Adrenal gland (tissue), 12 donors: ENCODE measurements around the gene PTCH1. TPM values are rescaled to one million over a fixed set of nuclear protein-coding genes. Genes with fewer than 3 reads are reported as not detected.

Experiments
- DNase-seq, 7 donors: peaks; one replicate each; pipeline ENCODE4 v3.0.0-alpha.2; 2019 to 2020
- H3K27ac ChIP-seq, 5 donors: fragments of 200-600 bp; sonication (generic) in 4 of 5; 1 replicate in 3 of 5; 2 replicates in 2 of 5; pipeline versions ENCODE4 v1.5.1 to v1.8.0; 2016 to 2020; ENCODE audit warnings: mild to moderate bottlenecking in 1 of 5
- H3K27me3 ChIP-seq: fragments of 200-600 bp; 2 replicates; pipeline ENCODE4 v1.8.0; 2021
- H3K36me3 ChIP-seq, 2 donors: fragments of 200-600 bp; replicated peaks in 1 of 2; 1 replicate in 1 of 2; 2 replicates in 1 of 2; pipeline versions ENCODE4 v1.5.1 to v1.8.0; 2018 to 2022
- H3K4me1 ChIP-seq, 2 donors: fragments of 200-600 bp; replicated peaks in 1 of 2; 1 replicate in 1 of 2; 2 replicates in 1 of 2; pipeline versions ENCODE4 v1.5.1 to v1.8.0; 2018 to 2021
- H3K4me3 ChIP-seq, 4 donors: fragments of 200-600 bp; sonication (generic) in 3 of 4; one replicate each; pipeline ENCODE4 v1.5.1; 2016 to 2018
- H3K9me3 ChIP-seq, 3 donors: fragments of 200-600 bp; sonication (generic) in 1 of 3; replicated peaks in 1 of 3; 1 replicate in 2 of 3; 2 replicates in 1 of 3; pipeline versions ENCODE4 v1.5.1 to v1.8.0; 2016 to 2021
- CTCF ChIP-seq, 6 experiments: fragments of 450-650 bp in 4 of 6; fragments of 200-600 bp in 2 of 6; sonication (generic) in 1 of 6; IDR thresholded peaks; 1 replicate in 5 of 6; 2 replicates in 1 of 6; pipeline versions ENCODE4 v1.5.1 to v1.8.0; 2016 to 2021; ENCODE audit warnings: antibody characterized with exemption in 6 of 6, mild to moderate bottlenecking in 2 of 6, moderate library complexity in 1 of 6
- POLR2A ChIP-seq, 2 donors: fragments of 450-650 bp; IDR thresholded peaks; one replicate each; pipeline ENCODE4 v1.6.1; 2017; ENCODE audit warnings: antibody characterized with exemption in 2 of 2, mild to moderate bottlenecking in 2 of 2, moderate library complexity in 1 of 2
- WGBS, 4 donors: extraction: QIAGEN DNeasy Blood & Tissue Kit in 2 of 4; methylation state at CpG; one replicate each; pipeline versions ENCODE4 v1.1.5 to v1.1.7; 2013 to 2017; 5-methylcytosine and 5-hydroxymethylcytosine counted together
- intact Hi-C, 2 donors: fragments of 100-400 bp; cut with DNase I; formaldehyde crosslinking; loops; one replicate each; pipeline versions ENCODE4 v1.14.1 to v1.15.0; 2022 to 2023
- polyA plus RNA-seq, 3 donors: library from polyadenylated mRNA; stranded (reverse); fragments of 200-250 nt in 2 of 3; fragments of 350-450 nt in 1 of 3; fragmentation: Illumina TruSeq in 1 of 3; extraction: RNeasy Lipid Tissue Mini Kit (QIAGEN cat#74804) in 1 of 3; gene quantifications; one replicate each; pipeline ENCODE4 v1.2.3, GENCODE V29; 2013 to 2014
- total RNA-seq, 9 donors: library from RNA; depleted of rRNA in 4 of 9; stranded (reverse); fragments of >200 nt in 4 of 9; fragments of 120-200 nt in 1 of 9; fragmentation: NEBNext Ultra II Directional in 1 of 9; extraction: Animal tissue kit (Norgen Biotek cat#: 25700) in 1 of 9; gene quantifications; one replicate each; pipeline versions ENCODE4 v1.1.0 to v1.2.4, GENCODE V29; 2013 to 2023
- donor health status: healthy with polysubstance abuse.
- donor health status: Bipolar disorder and iron deficiency.
- donor health status: DM: yes; HTN: yes; CAD: no.
- donor health status: DM: no; HTN: no; CAD: no.
- donor health status: DM: no; HTN: no; CAD: no.
- donor health status: DM: yes; HTN: yes; CAD: no.

PTCH1 gene
- total and polyA plus RNA-seq, 12 donors = 2.5 to 29.8 (median 9.7) TPM

GRCh38 chr9:95522871-95523370, 6.2 kb upstream of the PTCH1 start:
- Histone ChIP-seq H3K9me3 (no peaks in the 10 kb centered on the region), H3K4me3 (no peak overlapping the region), H3K4me1 (no peaks in the 10 kb centered on the region), H3K36me3 (no peaks in the 10 kb centered on the region), H3K27me3 (no peaks in the 10 kb centered on the region), H3K27ac (no peak overlapping the region)
- TF ChIP-seq CTCF (IDR thresholded peaks at IDR 0.05) (no peak), POLR2A (IDR thresholded peaks at IDR 0.05) (no peak)
- DNase-seq = no peak
- 39 to 54% (median 47%) methylated on average over 3 of the region's 3 CpGs for WGBS, 4 donors
- intact Hi-C loops = no loop called here

GRCh38 chr9:95521699-95522098, 4.9 kb upstream of the PTCH1 start:
- H3K4me1 ChIP-seq = peaks cover 0 to 8% of the 10 kb centered on the region in 2 donors
- DNase-seq = no peak
- intact Hi-C loops = no loop called here
- no peaks in the 10 kb centered on the region for H3K36me3 ChIP-seq
- H3K9me3 ChIP-seq = no peaks in the 10 kb centered on the region
- no peak overlapping the region for H3K4me3 ChIP-seq
- H3K27me3 ChIP-seq = no peaks in the 10 kb centered on the region
- WGBS, 4 donors = 70 to 91% (median 85%) methylated on average over 3 of the region's 3 CpGs
- TF ChIP-seq CTCF (IDR thresholded peaks at IDR 0.05) (no peak), POLR2A (IDR thresholded peaks at IDR 0.05) (no peak)
- no peak overlapping the region for H3K27ac ChIP-seq

- WGBS, 4 donors = 49 to 58% (median 52%) methylated on average over 19 to 20 of the region's 20 CpGs
- Histone ChIP-seq H3K4me3 (peak overlapping the region in 1 of 4 donors; percentile 54), H3K9me3 (no peaks in the 10 kb centered on the region), H3K4me1 (peaks cover 4 to 18% of the 10 kb centered on the region in 2 donors), H3K36me3 (no peaks in the 10 kb centered on the region), H3K27me3 (no peaks in the 10 kb centered on the region), H3K27ac (no peak overlapping the region)
- DNase-seq = no peak
- intact Hi-C loops = loop anchor here in 1 of 2 donors (10.0 kb wide), 1 partner anchor 357 kb away; the partner anchor contains the start of gene ERCC6L2
- TF ChIP-seq CTCF (IDR thresholded peaks at IDR 0.05) = no peak
These were observed 1.0 kb upstream of the PTCH1 start for GRCh38 chr9:95517559-95518425.

GRCh38 chr9:95516221-95516733, 494 bp downstream of the PTCH1 start:
- TF ChIP-seq POLR2A (IDR thresholded peaks at IDR 0.05) (no peak), CTCF (IDR thresholded peaks at IDR 0.05) (no peak)
- Histone ChIP-seq H3K4me1 (peaks cover 4 to 18% of the 10 kb centered on the region in 2 donors), H3K36me3 (no peaks in the 10 kb centered on the region), H3K27ac (peak overlapping the region in 2 of 5 donors; percentile 40 to 51), H3K9me3 (no peaks in the 10 kb centered on the region), H3K27me3 (no peaks in the 10 kb centered on the region), H3K4me3 (peak overlapping the region in 2 of 4 donors; percentile 15 to 54)
- DNase-seq = peak in 1 of 7 donors; percentile 20
- intact Hi-C loops = loop anchor here in 1 of 2 donors (10.0 kb wide), 1 partner anchor 359 kb away; the partner anchor contains the start of gene ERCC6L2
- WGBS, 4 donors = 0 to 1% (median 1%) methylated on average over 20 to 69 of the region's 69 CpGs
